ENCODE measurements around the gene DNM2.

DNM2 gene

GRCh38 chr19:10858204-10858828 lies 140.4 kb downstream of the DNM2 start (continued):
- TF ChIP-seq, protein P1, sequence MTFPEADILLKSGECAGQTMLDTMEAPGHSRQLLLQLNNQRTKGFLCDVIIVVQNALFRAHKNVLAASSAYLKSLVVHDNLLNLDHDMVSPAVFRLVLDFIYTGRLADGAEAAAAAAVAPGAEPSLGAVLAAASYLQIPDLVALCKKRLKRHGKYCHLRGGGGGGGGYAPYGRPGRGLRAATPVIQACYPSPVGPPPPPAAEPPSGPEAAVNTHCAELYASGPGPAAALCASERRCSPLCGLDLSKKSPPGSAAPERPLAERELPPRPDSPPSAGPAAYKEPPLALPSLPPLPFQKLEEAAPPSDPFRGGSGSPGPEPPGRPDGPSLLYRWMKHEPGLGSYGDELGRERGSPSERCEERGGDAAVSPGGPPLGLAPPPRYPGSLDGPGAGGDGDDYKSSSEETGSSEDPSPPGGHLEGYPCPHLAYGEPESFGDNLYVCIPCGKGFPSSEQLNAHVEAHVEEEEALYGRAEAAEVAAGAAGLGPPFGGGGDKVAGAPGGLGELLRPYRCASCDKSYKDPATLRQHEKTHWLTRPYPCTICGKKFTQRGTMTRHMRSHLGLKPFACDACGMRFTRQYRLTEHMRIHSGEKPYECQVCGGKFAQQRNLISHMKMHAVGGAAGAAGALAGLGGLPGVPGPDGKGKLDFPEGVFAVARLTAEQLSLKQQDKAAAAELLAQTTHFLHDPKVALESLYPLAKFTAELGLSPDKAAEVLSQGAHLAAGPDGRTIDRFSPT (tag by site-specific recombination; IDR thresholded peaks at IDR 0.05): peak; percentile 75; the same call in 1 of the 2 replicates
- TF ChIP-seq ZBTB8A (tag by site-specific recombination; IDR thresholded peaks at IDR 0.05) (no peak), ZNF791 (tag by site-specific recombination; IDR thresholded peaks at IDR 0.05) (no peak), ZNF280D (tag by site-specific recombination; IDR thresholded peaks at IDR 0.05) (no peak), SP7 (tag by site-specific recombination; IDR thresholded peaks at IDR 0.05) (0 out of 2 replicates have a peak, but pooled peaks have one; percentile 20), ZNF423 (tag by site-specific recombination; IDR thresholded peaks at IDR 0.05) (no peak), ZNF169 (tag by site-specific recombination; IDR thresholded peaks at IDR 0.05) (no peak), GLIS2 (tag by site-specific recombination; IDR thresholded peaks at IDR 0.05) (no peak), ZNF174 (tag by site-specific recombination; IDR thresholded peaks at IDR 0.05) (no peak), ZNF394 (tag by site-specific recombination; IDR thresholded peaks at IDR 0.05; ENCODE audit: borderline replicate concordance) (no peak), ZNF610 (tag by site-specific recombination; IDR thresholded peaks at IDR 0.05; ENCODE audit: borderline replicate concordance) (no peak), GLI4 (tag by site-specific recombination; IDR thresholded peaks at IDR 0.05) (0 out of 2 replicates have a peak, but pooled peaks have one; percentile 25), ZNF501 (tag by site-specific recombination; IDR thresholded peaks at IDR 0.05) (no peak), ZNF776 (tag by site-specific recombination; IDR thresholded peaks at IDR 0.05; ENCODE audit: borderline replicate concordance) (no peak), ZNF660 (tag by site-specific recombination; IDR thresholded peaks at IDR 0.05) (no peak), ZNF133 (tag by site-specific recombination; IDR thresholded peaks at IDR 0.05) (no peak), ZNF768 (tag by site-specific recombination; IDR thresholded peaks at IDR 0.05) (no peak), ZNF223 (tag by site-specific recombination; IDR thresholded peaks at IDR 0.05) (no peak), ZNF843 (tag by site-specific recombination; IDR thresholded peaks at IDR 0.05) (no peak)
- TF ChIP-seq, protein P2, sequence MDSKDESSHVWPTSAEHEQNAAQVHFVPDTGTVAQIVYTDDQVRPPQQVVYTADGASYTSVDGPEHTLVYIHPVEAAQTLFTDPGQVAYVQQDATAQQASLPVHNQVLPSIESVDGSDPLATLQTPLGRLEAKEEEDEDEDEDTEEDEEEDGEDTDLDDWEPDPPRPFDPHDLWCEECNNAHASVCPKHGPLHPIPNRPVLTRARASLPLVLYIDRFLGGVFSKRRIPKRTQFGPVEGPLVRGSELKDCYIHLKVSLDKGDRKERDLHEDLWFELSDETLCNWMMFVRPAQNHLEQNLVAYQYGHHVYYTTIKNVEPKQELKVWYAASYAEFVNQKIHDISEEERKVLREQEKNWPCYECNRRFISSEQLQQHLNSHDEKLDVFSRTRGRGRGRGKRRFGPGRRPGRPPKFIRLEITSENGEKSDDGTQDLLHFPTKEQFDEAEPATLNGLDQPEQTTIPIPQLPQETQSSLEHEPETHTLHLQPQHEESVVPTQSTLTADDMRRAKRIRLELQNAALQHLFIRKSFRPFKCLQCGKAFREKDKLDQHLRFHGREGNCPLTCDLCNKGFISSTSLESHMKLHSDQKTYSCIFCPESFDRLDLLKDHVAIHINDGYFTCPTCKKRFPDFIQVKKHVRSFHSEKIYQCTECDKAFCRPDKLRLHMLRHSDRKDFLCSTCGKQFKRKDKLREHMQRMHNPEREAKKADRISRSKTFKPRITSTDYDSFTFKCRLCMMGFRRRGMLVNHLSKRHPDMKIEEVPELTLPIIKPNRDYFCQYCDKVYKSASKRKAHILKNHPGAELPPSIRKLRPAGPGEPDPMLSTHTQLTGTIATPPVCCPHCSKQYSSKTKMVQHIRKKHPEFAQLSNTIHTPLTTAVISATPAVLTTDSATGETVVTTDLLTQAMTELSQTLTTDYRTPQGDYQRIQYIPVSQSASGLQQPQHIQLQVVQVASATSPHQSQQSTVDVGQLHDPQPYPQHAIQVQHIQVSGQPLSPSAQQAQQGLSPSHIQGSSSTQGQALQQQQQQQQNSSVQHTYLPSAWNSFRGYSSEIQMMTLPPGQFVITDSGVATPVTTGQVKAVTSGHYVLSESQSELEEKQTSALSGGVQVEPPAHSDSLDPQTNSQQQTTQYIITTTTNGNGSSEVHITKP (tag by site-specific recombination; IDR thresholded peaks at IDR 0.05): no peak
- TF ChIP-seq, protein P3, sequence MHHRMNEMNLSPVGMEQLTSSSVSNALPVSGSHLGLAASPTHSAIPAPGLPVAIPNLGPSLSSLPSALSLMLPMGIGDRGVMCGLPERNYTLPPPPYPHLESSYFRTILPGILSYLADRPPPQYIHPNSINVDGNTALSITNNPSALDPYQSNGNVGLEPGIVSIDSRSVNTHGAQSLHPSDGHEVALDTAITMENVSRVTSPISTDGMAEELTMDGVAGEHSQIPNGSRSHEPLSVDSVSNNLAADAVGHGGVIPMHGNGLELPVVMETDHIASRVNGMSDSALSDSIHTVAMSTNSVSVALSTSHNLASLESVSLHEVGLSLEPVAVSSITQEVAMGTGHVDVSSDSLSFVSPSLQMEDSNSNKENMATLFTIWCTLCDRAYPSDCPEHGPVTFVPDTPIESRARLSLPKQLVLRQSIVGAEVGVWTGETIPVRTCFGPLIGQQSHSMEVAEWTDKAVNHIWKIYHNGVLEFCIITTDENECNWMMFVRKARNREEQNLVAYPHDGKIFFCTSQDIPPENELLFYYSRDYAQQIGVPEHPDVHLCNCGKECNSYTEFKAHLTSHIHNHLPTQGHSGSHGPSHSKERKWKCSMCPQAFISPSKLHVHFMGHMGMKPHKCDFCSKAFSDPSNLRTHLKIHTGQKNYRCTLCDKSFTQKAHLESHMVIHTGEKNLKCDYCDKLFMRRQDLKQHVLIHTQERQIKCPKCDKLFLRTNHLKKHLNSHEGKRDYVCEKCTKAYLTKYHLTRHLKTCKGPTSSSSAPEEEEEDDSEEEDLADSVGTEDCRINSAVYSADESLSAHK (tag by site-specific recombination; IDR thresholded peaks at IDR 0.05): 0 out of 2 replicates have a peak, but pooled peaks have one; percentile 21
- TF ChIP-seq, protein P4, sequence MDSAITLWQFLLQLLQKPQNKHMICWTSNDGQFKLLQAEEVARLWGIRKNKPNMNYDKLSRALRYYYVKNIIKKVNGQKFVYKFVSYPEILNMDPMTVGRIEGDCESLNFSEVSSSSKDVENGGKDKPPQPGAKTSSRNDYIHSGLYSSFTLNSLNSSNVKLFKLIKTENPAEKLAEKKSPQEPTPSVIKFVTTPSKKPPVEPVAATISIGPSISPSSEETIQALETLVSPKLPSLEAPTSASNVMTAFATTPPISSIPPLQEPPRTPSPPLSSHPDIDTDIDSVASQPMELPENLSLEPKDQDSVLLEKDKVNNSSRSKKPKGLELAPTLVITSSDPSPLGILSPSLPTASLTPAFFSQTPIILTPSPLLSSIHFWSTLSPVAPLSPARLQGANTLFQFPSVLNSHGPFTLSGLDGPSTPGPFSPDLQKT (IDR thresholded peaks at IDR 0.05; ENCODE audit: borderline replicate concordance, low read depth, low read length): no peak
- TF ChIP-seq, protein P5, sequence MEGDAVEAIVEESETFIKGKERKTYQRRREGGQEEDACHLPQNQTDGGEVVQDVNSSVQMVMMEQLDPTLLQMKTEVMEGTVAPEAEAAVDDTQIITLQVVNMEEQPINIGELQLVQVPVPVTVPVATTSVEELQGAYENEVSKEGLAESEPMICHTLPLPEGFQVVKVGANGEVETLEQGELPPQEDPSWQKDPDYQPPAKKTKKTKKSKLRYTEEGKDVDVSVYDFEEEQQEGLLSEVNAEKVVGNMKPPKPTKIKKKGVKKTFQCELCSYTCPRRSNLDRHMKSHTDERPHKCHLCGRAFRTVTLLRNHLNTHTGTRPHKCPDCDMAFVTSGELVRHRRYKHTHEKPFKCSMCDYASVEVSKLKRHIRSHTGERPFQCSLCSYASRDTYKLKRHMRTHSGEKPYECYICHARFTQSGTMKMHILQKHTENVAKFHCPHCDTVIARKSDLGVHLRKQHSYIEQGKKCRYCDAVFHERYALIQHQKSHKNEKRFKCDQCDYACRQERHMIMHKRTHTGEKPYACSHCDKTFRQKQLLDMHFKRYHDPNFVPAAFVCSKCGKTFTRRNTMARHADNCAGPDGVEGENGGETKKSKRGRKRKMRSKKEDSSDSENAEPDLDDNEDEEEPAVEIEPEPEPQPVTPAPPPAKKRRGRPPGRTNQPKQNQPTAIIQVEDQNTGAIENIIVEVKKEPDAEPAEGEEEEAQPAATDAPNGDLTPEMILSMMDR (tag by site-specific recombination; IDR thresholded peaks at IDR 0.05): peak; percentile 54
- TF ChIP-seq, protein P6, sequence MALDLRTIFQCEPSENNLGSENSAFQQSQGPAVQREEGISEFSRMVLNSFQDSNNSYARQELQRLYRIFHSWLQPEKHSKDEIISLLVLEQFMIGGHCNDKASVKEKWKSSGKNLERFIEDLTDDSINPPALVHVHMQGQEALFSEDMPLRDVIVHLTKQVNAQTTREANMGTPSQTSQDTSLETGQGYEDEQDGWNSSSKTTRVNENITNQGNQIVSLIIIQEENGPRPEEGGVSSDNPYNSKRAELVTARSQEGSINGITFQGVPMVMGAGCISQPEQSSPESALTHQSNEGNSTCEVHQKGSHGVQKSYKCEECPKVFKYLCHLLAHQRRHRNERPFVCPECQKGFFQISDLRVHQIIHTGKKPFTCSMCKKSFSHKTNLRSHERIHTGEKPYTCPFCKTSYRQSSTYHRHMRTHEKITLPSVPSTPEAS (tag by site-specific recombination; IDR thresholded peaks at IDR 0.05): 0 out of 2 replicates have a peak, but pooled peaks have one; percentile 16
